Placental epithelial cell (primary cell): ENCODE data around the gene GEMIN2. TPM values are rescaled to one million over a fixed set of nuclear protein-coding genes. Genes with fewer than 3 reads are reported as not detected.

ENCODE experiments used
- small RNA-seq: library from RNA; depleted of rRNA; stranded (forward); fragments of <200 nt; gene quantifications from one replicate; pipeline ENCODE3, GENCODE V24; 2012
- total RNA-seq: library from RNA; depleted of rRNA; stranded (reverse); fragments of >200 nt; gene quantifications from 2 replicates; pipeline ENCODE4 v1.2.3, GENCODE V29; 2012

Gene GEMIN2, protein sequence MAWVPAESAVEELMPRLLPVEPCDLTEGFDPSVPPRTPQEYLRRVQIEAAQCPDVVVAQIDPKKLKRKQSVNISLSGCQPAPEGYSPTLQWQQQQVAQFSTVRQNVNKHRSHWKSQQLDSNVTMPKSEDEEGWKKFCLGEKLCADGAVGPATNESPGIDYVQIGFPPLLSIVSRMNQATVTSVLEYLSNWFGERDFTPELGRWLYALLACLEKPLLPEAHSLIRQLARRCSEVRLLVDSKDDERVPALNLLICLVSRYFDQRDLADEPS
- total RNA-seq: 14.7 and 17.7 TPM in 2 replicates

GRCh38 chr14:39114073-39114838 is at the start of gene GEMIN2:
Gene GEMIN2 (plus strand): TSS chr14:39114323. CDS start chr14:39114339, 16 bp downstream.

GRCh38 chr14:39102969-39103957 is 10.9 kb upstream of the GEMIN2 start, which contains the start of gene SEC23A:
Gene SEC23A (minus strand): TSS chr14:39103235. CDS start chr14:39096118, 7,117 bp downstream.

DNA sequence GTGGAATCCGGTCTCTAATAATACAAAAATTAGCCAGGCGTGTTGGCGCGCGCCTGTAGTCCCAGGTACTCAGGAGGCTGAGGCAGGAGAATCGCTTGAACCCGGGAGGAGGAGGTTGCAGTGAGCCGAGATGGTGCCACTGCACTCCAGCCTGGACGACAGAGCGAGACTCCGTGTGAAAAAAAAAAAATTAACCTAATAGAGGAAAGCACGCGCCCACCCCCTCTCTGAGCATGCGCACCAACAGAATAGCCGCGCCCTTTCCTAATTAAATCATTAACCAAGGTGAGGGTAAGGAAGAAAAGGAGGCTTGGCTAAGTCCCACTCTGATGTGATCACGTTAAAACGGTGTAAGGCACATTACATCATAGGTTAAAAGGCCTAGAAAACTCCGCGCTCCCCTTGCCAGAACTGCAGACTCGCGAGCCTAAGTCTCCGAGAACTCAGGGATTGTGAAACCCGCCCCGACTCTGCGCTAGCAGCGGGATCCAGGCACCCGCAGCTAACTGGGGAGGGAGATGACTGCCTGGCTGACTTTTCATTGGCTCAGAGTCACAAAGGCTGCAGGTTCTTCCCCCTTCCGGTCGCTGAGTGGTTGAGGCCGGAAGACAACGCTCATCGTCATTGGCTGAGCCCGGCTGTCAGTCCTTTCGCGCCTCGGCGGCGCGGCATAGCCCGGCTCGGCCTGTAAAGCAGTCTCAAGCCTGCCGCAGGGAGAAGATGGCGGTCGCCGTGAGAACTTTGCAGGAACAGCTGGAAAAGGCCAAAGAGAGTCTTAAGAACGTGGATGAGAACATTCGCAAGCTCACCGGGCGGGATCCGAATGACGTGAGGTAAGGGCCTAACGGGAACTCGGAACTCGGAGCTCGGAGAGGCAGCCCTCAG is 60.7 kb downstream of the GEMIN2 start, which contains the start of gene PNN:
Gene PNN (plus strand): TSS at position 695 of the 885 bp plus-strand sequence. CDS start 26 bp downstream, at position 721.

Small RNA genes lying within 50 kb of the gene (small RNA-seq; reads per million reads assigned to genes)
- gene AL109628.1: not detected

Other genes starting within 250 kb of the GEMIN2 start
- gene SEC23A, start 11.1 kb upstream of the GEMIN2 start, total RNA-seq: 207 and 312 TPM in 2 replicates
- gene TRAPPC6B, start 56.0 kb downstream of the GEMIN2 start, total RNA-seq: 15.3 and 28.1 TPM in 2 replicates
- 15.1 and 16.9 TPM in 2 replicates for gene PNN, start 60.9 kb downstream of the GEMIN2 start, total RNA-seq
- 22.2 and 29.1 TPM in 2 replicates for gene MIA2, start 119.6 kb downstream of the GEMIN2 start, total RNA-seq